Type B pancreatic cell (in vitro differentiated cells): ENCODE results near the gene ZNF414. TPM values are rescaled to one million over a fixed set of nuclear protein-coding genes. Genes with fewer than 3 reads are reported as not detected.

ENCODE experiments used
- DNase-seq: peaks from one replicate; pipeline ENCODE4 v3.0.0; 2021; ENCODE audit warnings: mixed read lengths; ENCODE audit not compliant: unreplicated experiment; ENCODE audit errors: extremely low spot score
- H3K27ac Mint-ChIP-seq: 2 replicates; pipeline ENCODE4 v1.8.0; 2021; ENCODE audit warnings: mild to moderate bottlenecking, mixed read lengths
- H3K27me3 Mint-ChIP-seq: 2 replicates; pipeline ENCODE4 v1.8.0; 2021; ENCODE audit warnings: mixed read lengths
- H3K36me3 Mint-ChIP-seq: 2 replicates; pipeline ENCODE4 v1.8.0; 2021; ENCODE audit warnings: mixed read lengths
- H3K4me1 Mint-ChIP-seq: one replicate; pipeline ENCODE4 v1.8.0; 2021; ENCODE audit warnings: mixed read lengths; ENCODE audit not compliant: unreplicated experiment
- H3K4me3 Mint-ChIP-seq: 2 replicates; pipeline ENCODE4 v1.8.0; 2021; ENCODE audit warnings: mild to moderate bottlenecking, mixed read lengths
- H3K9me3 Mint-ChIP-seq: 2 replicates; pipeline ENCODE4 v1.8.0; 2021; ENCODE audit warnings: mixed read lengths
- total RNA-seq: library from RNA; stranded (reverse); gene quantifications from 2 replicates; pipeline ENCODE4 v1.2.1, GENCODE V29; 2021; ENCODE audit warnings: low replicate concordance
- TF ChIP-seq, protein P1 (sequence below): fragments of 200-600 bp; sonication (generic); conservative IDR thresholded peaks from 2 replicates; pipeline ENCODE4 v1.5.0; 2021; ENCODE audit warnings: antibody characterized with exemption, mild to moderate bottlenecking

ZNF414 gene
- total RNA-seq, 1 donor from 2014 or later: 25.4 TPM

DNA sequence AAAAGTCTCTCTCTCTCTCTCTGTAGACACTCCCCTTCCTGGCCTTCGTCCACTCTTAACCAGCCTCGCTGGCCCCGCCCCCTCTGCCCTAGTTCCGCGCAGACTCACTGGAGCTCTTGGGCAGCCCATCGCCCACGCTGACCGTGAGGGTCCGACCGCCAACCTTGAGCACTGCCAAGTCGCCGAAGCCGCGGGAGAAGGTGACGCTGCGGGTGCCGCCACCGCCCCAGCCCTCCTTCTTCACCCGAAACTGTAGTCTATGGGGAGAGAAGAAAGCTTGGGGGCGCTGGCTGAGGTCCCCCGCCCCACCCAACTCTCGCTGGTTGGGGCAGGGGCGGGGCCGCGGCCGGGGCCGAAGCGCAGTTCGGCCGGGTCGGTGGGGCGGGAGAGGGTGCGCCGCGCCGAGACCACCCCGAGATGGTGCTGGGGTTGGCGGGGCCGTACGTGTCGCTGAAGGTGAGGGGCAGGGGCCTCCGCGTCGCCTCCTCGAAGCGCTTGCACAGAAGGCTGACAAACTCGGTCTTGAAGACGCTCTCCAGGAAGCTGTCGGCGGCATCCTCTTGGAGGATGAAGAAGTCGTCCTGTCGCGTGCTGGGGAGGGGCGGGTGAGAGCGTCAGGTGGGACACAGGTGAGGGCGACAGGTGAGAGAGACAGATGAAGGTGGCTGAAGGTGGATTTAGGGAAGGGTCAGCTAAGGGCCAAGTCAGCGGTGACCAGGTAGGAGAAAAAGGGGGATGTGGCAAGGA lies 12.6 kb upstream of the ZNF414 start:
- DNase-seq: peak; percentile 95
- Mint-ChIP-seq H3K4me1 (peaks cover 9% of the 10 kb centered on the region), H3K36me3 (peaks cover 15% of the 10 kb centered on the region), H3K27me3 (no peaks in the 10 kb centered on the region), H3K27ac (peak overlapping the region; percentile 89), H3K4me3 (no peak overlapping the region), H3K9me3 (no peaks in the 10 kb centered on the region)
- TF ChIP-seq, protein P1, sequence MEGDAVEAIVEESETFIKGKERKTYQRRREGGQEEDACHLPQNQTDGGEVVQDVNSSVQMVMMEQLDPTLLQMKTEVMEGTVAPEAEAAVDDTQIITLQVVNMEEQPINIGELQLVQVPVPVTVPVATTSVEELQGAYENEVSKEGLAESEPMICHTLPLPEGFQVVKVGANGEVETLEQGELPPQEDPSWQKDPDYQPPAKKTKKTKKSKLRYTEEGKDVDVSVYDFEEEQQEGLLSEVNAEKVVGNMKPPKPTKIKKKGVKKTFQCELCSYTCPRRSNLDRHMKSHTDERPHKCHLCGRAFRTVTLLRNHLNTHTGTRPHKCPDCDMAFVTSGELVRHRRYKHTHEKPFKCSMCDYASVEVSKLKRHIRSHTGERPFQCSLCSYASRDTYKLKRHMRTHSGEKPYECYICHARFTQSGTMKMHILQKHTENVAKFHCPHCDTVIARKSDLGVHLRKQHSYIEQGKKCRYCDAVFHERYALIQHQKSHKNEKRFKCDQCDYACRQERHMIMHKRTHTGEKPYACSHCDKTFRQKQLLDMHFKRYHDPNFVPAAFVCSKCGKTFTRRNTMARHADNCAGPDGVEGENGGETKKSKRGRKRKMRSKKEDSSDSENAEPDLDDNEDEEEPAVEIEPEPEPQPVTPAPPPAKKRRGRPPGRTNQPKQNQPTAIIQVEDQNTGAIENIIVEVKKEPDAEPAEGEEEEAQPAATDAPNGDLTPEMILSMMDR: no peak

GRCh38 chr19:8525401-8525684 lies 11.4 kb upstream of the ZNF414 start:
- no peaks in the 10 kb centered on the region for H3K9me3 Mint-ChIP-seq
- H3K36me3 Mint-ChIP-seq: peaks cover 15% of the 10 kb centered on the region
- no peak for DNase-seq
- TF ChIP-seq, protein P1: peak; percentile 72
- H3K27ac Mint-ChIP-seq: no peak overlapping the region
- H3K4me3 Mint-ChIP-seq: no peak overlapping the region
- peaks cover 9% of the 10 kb centered on the region for H3K4me1 Mint-ChIP-seq
- H3K27me3 Mint-ChIP-seq: no peaks in the 10 kb centered on the region

DNA sequence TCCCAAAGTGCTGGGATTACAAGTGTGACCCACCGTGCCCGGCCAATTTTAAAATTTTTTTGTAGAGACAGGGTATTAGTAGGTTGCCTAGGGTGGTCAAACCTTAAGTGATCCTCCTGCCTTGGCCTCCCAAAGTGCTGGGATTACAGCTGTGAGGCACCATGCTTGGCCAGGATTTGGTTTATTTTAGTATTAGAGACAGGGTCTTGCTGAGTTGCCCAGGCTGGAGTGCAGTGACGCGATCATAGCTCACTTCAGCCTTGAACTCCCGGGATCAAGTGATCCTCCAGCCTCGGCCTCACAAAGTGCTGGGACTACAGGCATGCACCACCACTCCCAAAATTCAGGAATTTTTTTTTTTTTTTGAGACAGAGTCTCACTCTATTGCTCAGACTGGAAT lies 5.4 kb upstream of the ZNF414 start:
- Mint-ChIP-seq H3K4me1 (peaks cover 4% of the 10 kb centered on the region), H3K27ac (no peak overlapping the region), H3K4me3 (no peak overlapping the region), H3K9me3 (no peaks in the 10 kb centered on the region), H3K36me3 (no peaks in the 10 kb centered on the region), H3K27me3 (peaks cover 5% of the 10 kb centered on the region)
- TF ChIP-seq, protein P1: no peak
- DNase-seq: no peak

DNA sequence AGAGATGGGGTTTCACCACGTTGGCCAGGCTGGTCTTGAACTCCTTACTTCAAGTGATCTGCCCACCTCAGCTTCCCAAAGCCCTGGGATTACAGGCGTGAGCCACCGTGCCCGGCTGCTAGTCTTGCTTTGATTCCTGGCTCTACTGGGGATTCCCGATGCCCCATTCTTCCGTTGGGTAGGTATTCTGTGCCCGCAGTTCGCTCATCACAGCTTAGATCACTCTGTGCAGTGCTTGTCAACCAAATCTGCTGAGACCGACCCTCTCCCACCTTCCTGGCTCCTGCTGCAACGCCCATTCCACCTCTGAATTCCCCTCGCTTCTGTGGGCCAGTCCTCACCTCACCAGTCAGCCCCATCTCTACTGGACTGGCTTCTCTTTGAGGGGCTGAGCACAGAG lies 4.6 kb upstream of the ZNF414 start:
- Mint-ChIP-seq H3K36me3 (peaks cover under 1% of the 10 kb centered on the region), H3K4me3 (no peak overlapping the region), H3K27me3 (peaks cover 5% of the 10 kb centered on the region), H3K4me1 (peaks cover 10% of the 10 kb centered on the region), H3K27ac (no peak overlapping the region), H3K9me3 (no peaks in the 10 kb centered on the region)
- TF ChIP-seq, protein P1: no peak
- no peak for DNase-seq

- H3K4me3 Mint-ChIP-seq: peak overlapping the region; percentile 69
- peaks cover 13% of the 10 kb centered on the region for H3K4me1 Mint-ChIP-seq
- peaks cover 5% of the 10 kb centered on the region for H3K27me3 Mint-ChIP-seq
- peaks cover 3% of the 10 kb centered on the region for H3K36me3 Mint-ChIP-seq
- TF ChIP-seq, protein P1: no peak
- no peaks in the 10 kb centered on the region for H3K9me3 Mint-ChIP-seq
- H3K27ac Mint-ChIP-seq: peak overlapping the region; percentile 72
- no peak for DNase-seq
Measured at GRCh38 chr19:8517551-8518442, 3.8 kb upstream of the ZNF414 start.
